CD4-positive, alpha-beta T cell treated with Interleukin-10 for 1 hour (primary cell): ENCODE measurements around the gene RMND1.
"Not testable (repeated sequence)": the region's sequence is repeated elsewhere in the genome, so short reads cannot be mapped to it uniquely, and the experiment has no call there.

Experiments
- DNase-seq: peaks from one replicate; pipeline ENCODE4 v3.0.0-alpha.2; 2020

The RMND1 gene, protein sequence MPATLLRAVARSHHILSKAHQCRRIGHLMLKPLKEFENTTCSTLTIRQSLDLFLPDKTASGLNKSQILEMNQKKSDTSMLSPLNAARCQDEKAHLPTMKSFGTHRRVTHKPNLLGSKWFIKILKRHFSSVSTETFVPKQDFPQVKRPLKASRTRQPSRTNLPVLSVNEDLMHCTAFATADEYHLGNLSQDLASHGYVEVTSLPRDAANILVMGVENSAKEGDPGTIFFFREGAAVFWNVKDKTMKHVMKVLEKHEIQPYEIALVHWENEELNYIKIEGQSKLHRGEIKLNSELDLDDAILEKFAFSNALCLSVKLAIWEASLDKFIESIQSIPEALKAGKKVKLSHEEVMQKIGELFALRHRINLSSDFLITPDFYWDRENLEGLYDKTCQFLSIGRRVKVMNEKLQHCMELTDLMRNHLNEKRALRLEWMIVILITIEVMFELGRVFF

GRCh38 chr6:151451950-151452749 is at the start of gene RMND1:
TSS of gene RMND1 (minus strand) at chr6:151452126. CDS start at chr6:151445811, 6,315 bp downstream.
- DNase-seq: peak; percentile 99

- DNase-seq: no peak
These were observed 47.6 kb upstream of the RMND1 start for GRCh38 chr6:151499551-151499950.

GRCh38 chr6:151498327-151498726 is 46.4 kb upstream of the RMND1 start:
- DNase-seq: no peak

DNA sequence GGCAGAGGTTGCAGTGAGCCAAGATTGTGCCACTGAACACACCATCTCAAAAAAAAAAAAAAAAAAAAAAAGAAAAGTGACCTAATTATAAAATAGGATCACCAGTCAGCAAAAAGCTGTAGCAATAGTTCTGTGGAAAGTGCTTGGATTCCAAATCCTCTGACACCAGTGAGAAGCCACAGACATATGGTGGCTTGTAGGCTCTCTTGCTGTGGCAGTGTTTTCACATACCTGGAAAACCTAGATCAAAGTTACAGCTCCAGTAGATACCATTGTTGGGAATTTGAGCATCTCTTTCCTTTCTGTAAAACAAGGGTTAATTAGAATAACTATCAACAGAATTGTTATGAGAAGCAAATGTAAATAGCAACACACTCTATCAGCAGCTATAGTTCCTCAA is 46.0 kb upstream of the RMND1 start:
- DNase-seq: no peak

DNA sequence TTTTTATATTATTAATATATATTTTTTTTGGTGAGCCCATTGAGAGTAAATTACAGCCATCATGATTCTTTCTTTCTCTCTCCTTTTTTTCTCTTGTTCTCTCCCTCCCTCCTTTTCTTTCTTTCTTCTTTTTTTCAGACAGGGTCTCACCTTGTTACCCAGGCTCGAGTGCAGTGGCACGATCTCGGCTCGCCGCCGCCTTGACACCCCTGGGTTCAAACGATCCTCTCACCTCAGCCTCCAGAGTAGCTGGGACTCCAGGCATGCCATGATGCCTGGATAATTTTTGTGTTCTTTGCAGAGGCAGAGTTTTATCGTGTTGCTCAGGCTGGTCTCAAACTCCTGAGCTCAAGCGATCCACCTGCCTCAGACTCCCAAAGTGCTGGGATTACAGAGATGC is 43.5 kb upstream of the RMND1 start:
- DNase-seq: no peak

DNA sequence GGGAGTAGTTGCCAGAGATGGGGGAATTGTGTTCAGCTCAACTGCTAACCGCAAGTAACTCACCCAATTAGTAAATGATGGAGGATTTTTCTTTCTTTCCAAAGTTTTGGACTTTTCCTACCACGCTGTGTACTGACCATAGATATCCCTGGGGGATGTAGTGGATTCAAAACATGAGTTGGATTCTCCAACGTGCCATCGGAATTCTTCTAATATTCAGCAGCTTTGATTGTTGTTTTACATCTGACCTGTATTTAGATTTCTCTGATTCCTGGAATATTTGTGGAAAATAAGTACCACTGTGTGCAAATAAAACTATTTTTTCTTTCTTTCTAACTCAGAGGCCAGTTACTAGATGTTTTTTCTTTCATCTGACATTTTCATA is 43.0 kb upstream of the RMND1 start:
- no peak for DNase-seq

DNA sequence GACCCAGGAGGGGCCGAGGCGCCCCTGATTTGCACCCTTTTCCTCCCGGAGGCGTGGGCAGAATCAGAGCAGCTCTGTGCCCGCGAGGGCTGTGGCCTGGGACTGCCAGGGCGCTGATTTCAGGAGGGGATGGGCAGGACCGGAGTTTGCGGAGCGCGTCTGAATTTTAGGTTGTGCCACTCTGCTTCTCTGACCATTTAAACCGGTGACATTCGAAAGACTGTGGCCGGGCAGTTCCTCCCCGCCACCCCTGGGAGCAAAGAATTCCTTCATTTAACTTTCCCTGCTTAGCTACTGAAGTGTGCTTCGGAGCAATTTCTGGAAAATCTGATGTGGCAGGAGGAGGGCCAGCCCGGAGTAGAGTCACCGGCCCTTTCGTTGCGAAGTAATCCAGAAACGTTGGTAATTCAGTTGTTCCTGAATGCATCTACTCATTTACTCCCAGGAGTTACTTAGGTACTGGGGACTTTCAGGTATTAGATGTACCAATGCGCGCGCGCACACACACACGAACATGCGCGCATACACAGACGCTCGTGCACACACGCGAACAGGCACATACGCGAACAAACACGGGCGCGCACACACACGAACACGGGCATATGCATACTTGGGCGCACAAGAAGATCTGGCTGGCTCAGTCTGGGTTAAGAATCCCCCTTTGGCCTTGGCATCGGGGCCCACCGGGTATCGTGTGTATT is 42.5 kb upstream of the RMND1 start:
- no peak for DNase-seq

DNA sequence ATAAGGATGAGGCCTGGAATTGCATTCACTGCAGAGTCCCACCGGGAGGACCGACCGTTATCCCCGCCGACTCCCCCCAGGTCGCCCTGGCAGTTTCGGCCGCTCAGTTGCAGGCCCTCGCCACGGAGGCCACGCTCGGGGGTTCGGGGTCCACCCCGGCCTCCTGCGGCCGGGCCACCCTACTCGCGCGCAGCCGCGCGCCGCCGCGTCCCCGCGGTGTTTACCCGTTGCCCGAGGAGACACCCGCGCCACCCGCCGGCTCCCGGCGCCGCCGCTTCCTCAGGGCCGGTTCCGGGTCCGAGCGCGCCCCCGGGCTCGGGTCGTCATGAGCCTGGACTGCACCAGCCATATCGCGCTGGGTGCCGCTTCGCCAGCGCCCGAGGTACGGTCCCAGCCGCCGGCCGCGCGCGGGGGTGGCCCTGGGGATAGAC is 41.9 kb upstream of the RMND1 start, which contains the start of gene CCDC170:
Gene CCDC170 (plus strand): TSS at position 214 of the 431 bp plus-strand sequence. CDS start 112 bp downstream, at position 326.
- no peak for DNase-seq

- DNase-seq: no peak
These were observed 41.4 kb upstream of the RMND1 start for GRCh38 chr6:151493161-151493803.

- no peak for DNase-seq
These were observed 39.1 kb upstream of the RMND1 start for GRCh38 chr6:151490996-151491395.

DNA sequence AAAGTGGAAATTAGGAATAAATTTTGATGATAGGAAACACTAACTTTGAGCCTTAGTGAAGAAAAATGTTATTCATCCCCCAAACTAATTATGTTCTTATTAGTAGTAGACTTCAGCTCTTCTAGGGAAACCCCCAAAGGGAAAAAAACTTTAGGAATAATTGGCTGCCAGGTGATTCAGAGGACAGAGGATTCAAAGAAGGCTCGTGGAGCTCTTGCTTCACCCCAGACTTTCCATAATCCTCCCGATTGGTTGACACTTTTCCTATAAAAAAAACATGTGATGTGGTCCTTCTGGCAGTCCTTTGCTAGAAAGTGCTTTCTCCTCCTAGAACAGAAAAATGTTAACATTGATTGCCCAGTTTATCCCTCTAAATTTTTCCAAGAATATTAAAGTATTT is 36.3 kb upstream of the RMND1 start:
- no peak for DNase-seq

DNA sequence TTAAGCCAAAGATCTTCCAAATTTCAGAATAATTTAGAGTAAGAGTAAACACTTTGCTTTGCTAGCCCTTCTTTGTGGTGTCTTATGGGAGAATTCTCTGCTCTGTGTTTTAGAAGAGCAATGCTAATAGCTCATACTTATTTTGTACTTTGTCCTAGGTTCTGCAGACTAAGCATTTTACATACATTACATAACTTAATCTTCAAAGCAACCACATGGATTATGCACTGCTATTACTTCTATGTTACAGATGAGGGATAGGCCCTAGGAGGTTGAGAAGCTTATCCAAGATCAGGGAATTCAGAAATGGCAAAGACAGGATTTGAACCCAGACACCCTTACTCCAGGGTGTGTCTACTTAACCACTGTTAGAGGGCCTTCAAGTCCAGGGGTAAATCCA is 32.1 kb upstream of the RMND1 start:
- DNase-seq: no peak

DNA sequence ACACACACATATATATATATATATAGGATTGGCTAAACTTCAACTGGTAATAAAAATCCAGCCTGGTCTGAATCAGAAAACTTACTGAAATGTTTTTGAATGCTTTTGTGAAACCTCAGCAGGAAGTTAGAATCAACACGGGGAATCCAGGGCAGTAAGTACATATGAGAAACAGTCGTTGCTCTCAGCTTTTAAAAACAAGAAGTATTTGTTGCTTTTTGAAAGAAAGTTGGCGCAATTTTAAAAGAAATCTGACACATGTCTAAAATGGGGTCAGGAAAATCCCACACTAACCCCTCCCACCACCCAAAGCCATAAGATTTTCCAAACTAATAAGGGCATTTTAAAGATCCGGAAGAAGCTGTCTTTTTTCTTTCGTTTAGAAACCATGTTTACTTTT is 30.4 kb upstream of the RMND1 start:
- peak; percentile 38 for DNase-seq

- DNase-seq: peak; percentile 19
These were observed 29.9 kb upstream of the RMND1 start for GRCh38 chr6:151481786-151482185.

- DNase-seq: no peak
These were observed 26.7 kb upstream of the RMND1 start for GRCh38 chr6:151478670-151479069.

GRCh38 chr6:151477726-151478125 is 25.8 kb upstream of the RMND1 start:
- no peak for DNase-seq

- DNase-seq: peak; percentile 59
These were observed 24.0 kb upstream of the RMND1 start for GRCh38 chr6:151475653-151476523.

DNA sequence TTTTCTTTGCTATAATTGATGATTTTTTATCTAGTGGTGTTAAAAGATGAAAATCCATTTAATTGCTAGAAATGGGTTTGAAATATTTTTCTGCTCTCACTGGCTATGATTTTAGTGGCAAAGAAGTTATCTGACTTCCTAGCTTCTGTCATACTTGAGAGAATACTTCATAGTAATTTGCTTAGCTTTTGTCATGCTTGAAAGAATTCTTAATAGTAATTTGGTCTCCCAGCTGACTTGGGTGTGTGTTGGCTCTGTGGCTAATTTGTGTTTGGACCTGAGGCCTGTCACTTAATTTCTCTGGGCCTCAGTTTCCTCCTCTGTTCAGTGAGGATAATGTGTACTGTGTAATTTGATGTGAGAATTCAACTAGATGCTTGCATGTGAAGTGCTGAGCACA is 12.8 kb upstream of the RMND1 start:
- DNase-seq: no peak

GRCh38 chr6:151461673-151462072 is 9.7 kb upstream of the RMND1 start:
- DNase-seq: no peak

DNA sequence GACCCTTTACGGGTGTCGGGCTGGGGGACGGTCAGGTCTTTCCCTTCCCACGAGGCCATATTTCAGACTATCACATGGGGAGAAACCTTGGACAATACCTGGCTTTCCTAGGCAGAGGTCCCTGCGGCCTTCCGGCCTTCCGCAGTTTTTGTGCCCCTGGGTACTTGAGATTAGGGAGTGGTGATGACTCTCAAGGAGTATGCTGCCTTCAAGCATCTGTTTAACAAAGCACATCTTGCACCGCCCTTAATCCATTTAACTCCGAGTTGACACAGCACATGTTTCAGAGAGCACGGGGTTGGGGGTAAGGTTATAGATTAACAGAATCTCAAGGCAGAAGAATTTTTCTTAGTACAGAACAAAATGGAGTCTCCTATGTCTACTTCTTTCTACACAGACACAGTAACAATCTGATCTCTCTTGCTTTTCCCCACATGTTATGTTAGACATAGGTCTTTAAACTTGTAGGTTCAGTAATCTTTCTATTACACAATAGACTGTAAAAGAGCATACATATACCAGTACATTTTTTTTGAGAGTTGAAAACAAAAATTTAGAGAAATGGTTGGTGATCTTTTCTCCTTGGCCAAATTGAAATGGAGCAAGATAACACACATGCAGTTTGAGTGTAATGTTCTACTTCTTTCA is 3.9 kb upstream of the RMND1 start:
- not testable (repeated sequence) for DNase-seq

- peak; percentile 3 for DNase-seq
These were observed 963 bp upstream of the RMND1 start for GRCh38 chr6:151452750-151453427.
